Measurements from ENCODE around the gene CTAGE9.

The CTAGE9 gene

DNA sequence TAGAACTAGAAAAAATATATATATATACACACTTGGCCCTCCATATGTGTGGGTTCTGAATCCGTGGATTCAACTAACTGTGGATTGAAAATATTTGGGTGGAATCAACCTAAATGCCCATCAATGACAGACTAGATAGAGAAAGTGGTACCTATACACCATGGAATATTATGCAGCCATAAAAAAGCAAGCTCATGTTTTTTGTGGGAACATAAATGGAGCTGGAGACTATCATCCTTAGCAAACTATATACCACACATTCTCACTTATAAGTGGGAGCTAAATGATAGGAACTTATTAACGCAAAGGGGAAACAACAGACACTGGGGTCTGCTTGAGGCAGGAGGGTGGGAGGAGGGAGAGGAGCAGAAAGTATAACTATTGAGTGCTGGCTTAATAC, 37.6 kb downstream of the CTAGE9 start:
- DNase-seq (ENCODE audit: low read depth): no peak

DNA sequence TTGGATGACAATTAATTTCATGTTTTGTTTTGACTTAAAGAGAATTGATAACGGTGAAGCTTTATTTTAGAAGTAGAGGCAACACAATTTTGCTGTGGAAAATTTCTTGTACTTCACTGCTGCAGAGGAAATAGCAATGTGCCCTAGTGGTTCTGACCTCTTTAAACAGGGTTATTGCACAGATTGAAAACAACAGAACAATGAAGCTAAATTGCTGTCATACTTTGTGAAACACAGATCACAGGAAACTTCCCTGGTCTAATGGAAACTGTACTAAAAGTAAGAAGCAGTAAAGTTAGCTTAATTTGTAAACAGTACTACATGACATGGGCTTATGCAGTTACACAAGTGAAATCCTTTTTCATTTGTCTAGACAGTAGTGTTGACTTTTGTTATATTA, 40.9 kb downstream of the CTAGE9 start:
- DNase-seq (ENCODE audit: low read depth): no peak

DNA sequence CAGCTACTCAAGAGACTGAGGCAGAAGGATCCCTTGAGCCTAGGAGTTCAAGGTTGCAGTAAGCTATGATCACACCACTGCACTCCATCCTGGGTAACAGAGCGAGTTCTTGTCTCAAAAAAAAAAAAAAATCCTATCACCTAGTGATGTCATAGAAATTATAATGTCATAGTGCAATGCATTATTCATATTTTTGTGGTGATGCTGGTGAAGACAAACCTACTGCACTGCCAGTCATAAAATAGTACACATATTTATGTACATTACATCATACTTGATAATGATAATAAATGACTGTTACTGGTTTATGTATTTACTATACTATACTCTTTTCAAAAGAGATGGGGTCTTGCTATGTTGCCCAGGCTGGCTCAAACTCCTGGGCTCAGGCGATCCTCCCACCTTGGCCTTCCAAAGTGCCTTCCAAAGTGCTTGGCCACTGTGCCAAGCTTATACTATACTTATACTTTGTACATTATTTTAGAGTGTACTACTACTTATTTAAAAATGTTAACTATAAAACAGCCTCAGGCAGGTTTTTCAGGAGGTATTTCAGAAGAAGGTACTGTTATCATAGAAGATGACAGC, 47.1 kb downstream of the CTAGE9 start:
- no peak for DNase-seq (ENCODE audit: low read depth)

DNA sequence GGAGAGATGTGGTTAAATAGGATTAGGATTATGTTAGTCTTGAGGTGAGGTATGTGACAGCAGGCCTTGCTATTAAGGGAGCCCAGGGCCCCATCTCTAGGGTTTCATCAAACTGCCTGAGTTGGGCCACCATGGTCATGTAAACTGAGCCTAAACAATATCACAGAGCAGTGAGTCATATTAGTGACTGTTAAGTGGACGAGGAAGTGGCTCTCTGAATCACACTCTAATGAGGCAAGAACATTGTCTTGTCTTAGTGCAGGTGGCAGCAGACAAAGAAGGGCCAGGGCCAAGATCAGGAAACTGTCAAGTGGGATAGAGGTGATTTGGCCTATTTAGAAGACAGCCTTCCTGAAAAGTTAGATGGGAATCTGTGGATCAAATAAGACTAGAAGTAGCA, 50.6 kb downstream of the CTAGE9 start:
- no peak for DNase-seq (ENCODE audit: low read depth)
